Measurements from ENCODE around the gene P3H3. TPM values are rescaled to one million over a fixed set of nuclear protein-coding genes. Genes with fewer than 3 reads are reported as not detected.

Gene P3H3
- total and polyA plus RNA-seq, 9 of the 15 experiments (the other 6 are each of a cell fraction or from before 2014, with no cell fraction given), result 0.03 to 15.0 (median 4.8) TPM

DNA sequence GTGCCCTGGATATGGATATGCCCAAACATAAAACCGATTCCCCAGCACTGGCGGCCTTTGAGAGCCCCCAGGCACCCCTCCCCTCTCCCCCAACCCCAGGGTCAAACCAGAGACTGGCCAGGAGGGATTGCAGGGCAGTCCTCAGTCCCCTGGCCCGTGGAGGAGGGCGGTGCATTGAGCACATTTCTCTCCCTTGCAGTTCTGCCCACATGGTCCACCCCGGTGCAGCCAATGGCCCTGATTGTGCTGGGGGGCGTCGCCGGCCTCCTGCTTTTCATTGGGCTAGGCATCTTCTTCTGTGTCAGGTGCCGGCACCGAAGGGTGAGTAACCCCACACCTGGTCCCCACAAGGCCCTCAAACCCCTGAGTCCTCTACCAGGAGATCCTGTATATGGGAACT, 10.0 kb upstream of the P3H3 start:
- Histone ChIP-seq H4K20me1 (replicated peaks; ENCODE audit: control insufficient read depth, insufficient read depth, low read length) (no peaks in the 10 kb centered on the region), H3K27ac (ENCODE audit: extremely low read depth, low read depth, low read length) (no peak overlapping the region), H3K4me1 (replicated peaks in 1 of 2; ENCODE audit: control insufficient read depth in 2 of 2, insufficient read depth in 2 of 2, low read length in 2 of 2) (peaks cover 8 to 11% of the 10 kb centered on the region in 2 experiments; a peak in 4 of 5 replicates), H3K9me3 (replicated peaks; ENCODE audit: control insufficient read depth, insufficient read depth, low read depth, low read length) (no peaks in the 10 kb centered on the region), H3K36me3 (ENCODE audit: control insufficient read depth, insufficient read depth, low read length) (no peaks in the 10 kb centered on the region), H3K4me3 (no peak overlapping the region), H3K9ac (ENCODE audit: insufficient read depth in 1 of 2, low read depth in 2 of 2, low read length in 2 of 2) (no peak overlapping the region), H3K27me3 (ENCODE audit: control insufficient read depth in 2 of 2, insufficient read depth in 2 of 2, low read length in 2 of 2) (no peaks in the 10 kb centered on the region), H2AFZ (ENCODE audit: low read depth, low read length) (no peak overlapping the region), H3K79me2 (ENCODE audit: control insufficient read depth, insufficient read depth, low read length) (no peaks in the 10 kb centered on the region), H3K9me1 (ENCODE audit: control insufficient read depth, insufficient read depth, low read length) (no peaks in the 10 kb centered on the region), H3K4me2 (ENCODE audit: insufficient read depth, low read length) (no peak overlapping the region)
- intact Hi-C loops (cut with micrococcal nuclease), result no loop called here
- DNase-seq (ENCODE audit: extremely low read depth in 1 of 4, low spot score in 3 of 4) (no peak), ATAC-seq (no peak), FAIRE-seq (no peak)
- 100% methylated on average over 1 of the region's 10 CpGs for WGBS (ENCODE audit: insufficient coverage, low coverage, missing lambda C conversion rate)
- no peak for TF ChIP-seq PPARD (CRISPR knock-in tag; IDR thresholded peaks at IDR 0.05)
- TF ChIP-seq FOXP1 (CRISPR knock-in tag; IDR thresholded peaks at IDR 0.05), result no peak
- no peak for TF ChIP-seq STAT5B (CRISPR knock-in tag; IDR thresholded peaks at IDR 0.05)
- no peak for TF ChIP-seq ATF1 (CRISPR knock-in tag; IDR thresholded peaks at IDR 0.05)
- TF ChIP-seq ATF1 (tag; IDR thresholded peaks at IDR 0.05), result no peak
- CTCF ChIA-PET (ENCODE audit: low intra/inter-chr PET ratio), result no interaction called here
- POLR2A ChIA-PET, result interaction anchor here (0.5 kb wide), 1 partner anchor 23 kb away, joined by 3 read pairs; no protein-coding TSS in a partner anchor
- in situ Hi-C loops (cut with MboI), result no loop called here
- no TSS peak for BruUV-seq (replicated peaks)

DNA sequence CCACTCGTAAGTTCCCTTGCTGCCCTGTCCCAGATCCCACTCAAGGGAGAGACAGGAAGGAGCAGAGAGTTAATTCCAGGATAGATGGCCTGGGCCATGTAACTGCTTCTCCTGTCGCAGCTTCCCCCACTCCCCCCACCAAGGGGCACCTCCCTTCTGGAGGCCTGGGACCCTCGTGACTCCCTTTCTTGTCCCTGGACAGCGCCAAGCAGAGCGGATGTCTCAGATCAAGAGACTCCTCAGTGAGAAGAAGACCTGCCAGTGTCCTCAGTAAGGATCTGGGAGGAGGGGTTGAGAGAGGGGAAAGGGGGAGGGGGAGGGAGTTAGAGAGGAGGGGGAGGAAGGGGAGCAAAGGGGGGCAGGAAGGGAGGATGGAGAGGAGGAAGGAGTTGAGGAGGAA, 9.6 kb upstream of the P3H3 start:
- POLR2A ChIA-PET, result interaction anchor here (0.5 kb wide), 1 partner anchor 23 kb away, joined by 3 read pairs; no protein-coding TSS in a partner anchor
- in situ Hi-C loops (cut with MboI) (no loop called here), intact Hi-C loops (cut with micrococcal nuclease) (no loop called here)
- Histone ChIP-seq H2AFZ (ENCODE audit: low read depth, low read length) (no peak overlapping the region), H3K4me1 (replicated peaks in 1 of 2; ENCODE audit: control insufficient read depth in 2 of 2, insufficient read depth in 2 of 2, low read length in 2 of 2) (peaks cover 8 to 11% of the 10 kb centered on the region in 2 experiments; a peak in 4 of 5 replicates), H3K27me3 (ENCODE audit: control insufficient read depth in 2 of 2, insufficient read depth in 2 of 2, low read length in 2 of 2) (no peaks in the 10 kb centered on the region), H4K20me1 (replicated peaks; ENCODE audit: control insufficient read depth, insufficient read depth, low read length) (no peaks in the 10 kb centered on the region), H3K9ac (ENCODE audit: insufficient read depth in 1 of 2, low read depth in 2 of 2, low read length in 2 of 2) (no peak overlapping the region; a peak in 1 of 4 replicates), H3K9me1 (ENCODE audit: control insufficient read depth, insufficient read depth, low read length) (no peaks in the 10 kb centered on the region), H3K27ac (ENCODE audit: extremely low read depth, low read depth, low read length) (no peak overlapping the region), H3K4me2 (ENCODE audit: insufficient read depth, low read length) (no peak overlapping the region), H3K9me3 (replicated peaks; ENCODE audit: control insufficient read depth, insufficient read depth, low read depth, low read length) (no peaks in the 10 kb centered on the region), H3K36me3 (ENCODE audit: control insufficient read depth, insufficient read depth, low read length) (no peaks in the 10 kb centered on the region), H3K79me2 (ENCODE audit: control insufficient read depth, insufficient read depth, low read length) (no peaks in the 10 kb centered on the region), H3K4me3 (no peak overlapping the region)
- WGBS (ENCODE audit: insufficient coverage, low coverage, missing lambda C conversion rate), result 63% methylated on average over 4 of the region's 5 CpGs
- FAIRE-seq (no peak), ATAC-seq (no peak), DNase-seq (ENCODE audit: extremely low read depth in 1 of 4, low spot score in 3 of 4) (no peak)
- BruUV-seq (replicated peaks), result no TSS peak
- CTCF ChIA-PET (ENCODE audit: low intra/inter-chr PET ratio), result no interaction called here
- TF ChIP-seq ZFP36 (IDR thresholded peaks at IDR 0.05; ENCODE audit: low read depth, low read length, partially characterized antibody) (no peak), ZNF282 (CRISPR knock-in tag; IDR thresholded peaks at IDR 0.05) (no peak), RBM14 (IDR thresholded peaks at IDR 0.05; ENCODE audit: borderline replicate concordance, insufficient read depth, low read depth, low read length) (no peak), RAD21 (CRISPR knock-in tag; conservative IDR thresholded peaks at IDR 0.05 in 1 of 2, IDR thresholded peaks at IDR 0.05 in 1 of 2) (no peak), PRMT5 (CRISPR knock-in tag; IDR thresholded peaks at IDR 0.05) (no peak), ZNF512 (tag; IDR thresholded peaks at IDR 0.05) (no peak), TOE1 (IDR thresholded peaks at IDR 0.05; ENCODE audit: borderline replicate concordance) (no peak), TOE1 (CRISPR knock-in tag; IDR thresholded peaks at IDR 0.05; ENCODE audit: borderline replicate concordance, low read depth) (no peak)
- TF ChIP-seq, protein P1, sequence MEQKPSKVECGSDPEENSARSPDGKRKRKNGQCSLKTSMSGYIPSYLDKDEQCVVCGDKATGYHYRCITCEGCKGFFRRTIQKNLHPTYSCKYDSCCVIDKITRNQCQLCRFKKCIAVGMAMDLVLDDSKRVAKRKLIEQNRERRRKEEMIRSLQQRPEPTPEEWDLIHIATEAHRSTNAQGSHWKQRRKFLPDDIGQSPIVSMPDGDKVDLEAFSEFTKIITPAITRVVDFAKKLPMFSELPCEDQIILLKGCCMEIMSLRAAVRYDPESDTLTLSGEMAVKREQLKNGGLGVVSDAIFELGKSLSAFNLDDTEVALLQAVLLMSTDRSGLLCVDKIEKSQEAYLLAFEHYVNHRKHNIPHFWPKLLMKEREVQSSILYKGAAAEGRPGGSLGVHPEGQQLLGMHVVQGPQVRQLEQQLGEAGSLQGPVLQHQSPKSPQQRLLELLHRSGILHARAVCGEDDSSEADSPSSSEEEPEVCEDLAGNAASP (IDR thresholded peaks at IDR 0.05), result no peak

Measured in K562 (cell line).